GM21526 (cell line): ENCODE results near the gene ETV6.
"Not testable (repeated sequence)": the region's sequence is repeated elsewhere in the genome, so short reads cannot be mapped to it uniquely, and the experiment has no call there.

ENCODE experiments used
- ATAC-seq: cut with Tn5 transposase; IDR thresholded peaks from one replicate; pipeline ENCODE4 v1.9.1; 2021; ENCODE audit warnings: moderate library complexity; ENCODE audit not compliant: unreplicated experiment, low FRiP score

The ETV6 gene

GRCh38 chr12:11649413-11650285, at the start of gene ETV6:
Gene ETV6, plus strand, starts transcription at chr12:11649674. Its CDS starts 454 bp downstream, at chr12:11650128.
- peak; percentile 43 for ATAC-seq

DNA sequence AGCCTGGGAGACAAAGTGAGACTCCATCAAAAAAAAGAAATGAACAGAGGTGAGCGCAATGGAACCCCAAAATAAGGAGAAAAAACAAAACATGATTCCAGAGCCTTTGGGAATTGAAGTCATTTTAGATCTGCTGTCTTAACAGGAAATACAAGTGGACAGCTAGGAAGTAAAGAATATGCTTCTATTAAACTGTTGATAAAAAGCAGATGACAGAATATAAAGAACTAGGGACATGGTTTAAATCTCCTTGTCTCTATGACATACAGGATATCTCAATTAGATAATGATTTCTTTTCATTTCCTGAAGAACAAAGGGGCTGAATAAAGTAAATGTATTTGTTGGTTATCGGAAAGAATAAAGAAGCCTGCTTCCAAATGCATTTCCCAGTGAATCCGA, 49.3 kb upstream of the ETV6 start:
- ATAC-seq, result no peak

DNA sequence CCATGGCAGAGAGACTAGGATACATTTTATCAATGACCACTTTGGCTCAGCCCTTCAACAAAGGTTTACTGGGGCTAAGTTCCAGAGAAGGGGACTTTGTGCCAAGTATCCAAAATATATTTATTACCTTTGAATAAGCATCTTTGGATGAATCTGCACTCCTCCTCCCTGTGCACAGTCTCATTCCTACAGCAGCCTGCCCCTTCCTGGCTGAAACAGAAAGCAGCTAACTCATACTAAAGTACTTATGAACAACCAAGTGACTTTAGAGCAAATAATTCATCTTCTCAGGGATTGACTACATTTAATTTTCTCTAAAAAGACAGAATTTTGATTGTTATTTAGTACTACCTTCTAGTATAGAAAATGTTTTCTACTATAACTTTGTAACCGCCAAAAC, 47.8 kb upstream of the ETV6 start:
- no peak for ATAC-seq

- no peak for ATAC-seq
Measured at GRCh38 chr12:11607313-11608081, 42.0 kb upstream of the ETV6 start.

DNA sequence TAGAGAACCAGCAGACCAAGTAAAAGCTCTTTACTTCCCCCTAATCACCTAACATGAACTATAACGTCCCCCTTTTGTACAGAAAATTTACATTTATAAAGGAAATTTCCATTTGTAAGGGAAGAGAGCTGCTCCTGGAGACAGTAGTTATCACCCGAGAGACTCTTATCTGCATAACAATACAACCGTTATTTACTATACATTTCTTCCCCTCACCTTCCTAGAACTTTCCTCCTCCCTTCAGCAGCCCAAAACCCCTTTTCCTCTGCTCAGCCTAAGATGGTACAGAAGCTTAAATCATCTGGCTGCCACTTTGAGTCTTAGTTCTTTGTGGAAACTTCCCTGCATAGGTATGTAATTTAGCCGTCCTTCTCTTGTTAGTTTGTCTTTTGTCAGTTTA, 40.4 kb upstream of the ETV6 start:
- ATAC-seq, result no peak

GRCh38 chr12:11615481-11615880, 34.0 kb upstream of the ETV6 start:
- no peak for ATAC-seq

DNA sequence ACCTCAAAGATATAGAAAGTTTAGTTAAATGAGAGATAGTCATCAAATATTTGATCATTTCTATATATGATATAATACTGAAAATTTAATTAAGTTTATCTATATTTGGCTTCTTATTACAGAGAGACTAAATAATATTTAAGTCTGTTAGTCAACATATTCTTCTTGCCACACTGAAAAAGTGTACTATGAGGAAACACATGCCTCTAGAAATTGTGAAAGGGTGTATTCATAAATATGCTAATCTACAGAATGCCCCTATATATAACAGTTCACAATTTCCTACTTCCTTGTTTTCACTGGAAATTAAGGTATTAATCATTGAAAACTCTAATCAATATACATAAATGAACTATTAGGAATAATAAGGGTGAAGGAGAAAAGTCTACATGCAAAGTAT, 31.4 kb upstream of the ETV6 start:
- ATAC-seq, result no peak

DNA sequence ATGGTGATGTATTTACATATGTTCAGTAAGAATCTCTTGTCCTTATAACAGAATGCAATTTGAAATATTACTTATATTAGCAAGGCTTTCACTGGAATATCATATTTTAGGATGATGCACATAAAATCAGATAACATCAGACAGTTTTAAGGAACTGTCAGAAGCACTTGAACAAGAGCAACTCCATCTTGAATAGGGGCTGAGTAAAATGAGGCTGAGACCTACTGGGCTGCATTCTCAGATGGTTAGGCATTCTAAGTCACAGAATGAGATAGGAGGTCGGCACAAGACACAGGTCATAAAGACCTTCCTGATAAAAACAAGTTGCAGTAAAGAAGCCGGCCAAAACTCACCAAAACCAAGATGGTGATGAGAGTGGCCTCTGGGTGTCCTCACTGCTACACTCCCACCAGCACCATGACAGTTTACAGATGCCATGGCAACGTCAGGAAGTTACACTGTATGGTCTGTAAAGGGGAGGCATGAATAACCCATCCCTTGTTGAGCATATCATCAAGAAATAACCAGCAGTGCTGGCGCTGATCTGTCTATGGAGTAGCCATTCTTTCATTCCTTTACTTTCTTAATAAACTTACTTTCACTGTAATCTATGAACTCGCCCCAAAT, 27.6 kb upstream of the ETV6 start:
- ATAC-seq, result no peak

DNA sequence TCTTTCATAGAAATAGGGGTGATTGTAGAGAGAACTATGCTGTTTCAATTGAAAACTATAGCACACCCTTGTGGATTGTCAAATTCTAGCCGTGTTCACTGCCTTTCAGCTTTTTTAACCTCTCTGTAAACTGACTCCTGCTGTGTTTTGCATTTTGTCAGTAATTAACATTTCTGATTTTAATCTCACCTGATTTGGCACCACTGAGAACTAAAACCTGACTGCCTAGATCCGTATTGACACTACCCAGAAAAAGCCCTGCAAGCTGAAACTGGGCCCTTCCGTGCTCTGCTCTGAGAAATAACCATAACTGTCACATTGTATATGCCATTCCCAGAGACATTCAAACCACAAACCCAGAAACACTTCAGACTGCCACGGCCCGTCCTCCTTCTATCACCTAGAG, 26.6 kb upstream of the ETV6 start:
- ATAC-seq, result no peak

DNA sequence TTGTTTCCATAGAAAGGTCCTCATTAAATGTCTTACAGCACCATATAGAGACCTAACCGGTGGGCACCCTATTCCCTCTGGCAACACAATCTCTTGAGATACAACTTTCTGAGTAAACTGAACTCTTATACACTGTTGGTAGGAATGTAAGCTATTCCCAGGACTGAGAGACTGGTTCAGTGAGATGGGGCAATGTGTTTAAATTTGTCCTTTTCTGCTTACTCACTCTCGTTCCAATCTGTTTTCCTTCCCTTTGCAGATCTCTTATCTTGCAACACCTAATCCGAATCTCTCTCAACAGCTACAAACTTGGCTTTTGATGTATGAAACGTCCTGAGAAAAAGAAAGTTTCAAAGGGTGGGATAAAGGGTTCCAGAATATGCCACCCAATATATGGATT, 26.1 kb upstream of the ETV6 start:
- no peak for ATAC-seq

DNA sequence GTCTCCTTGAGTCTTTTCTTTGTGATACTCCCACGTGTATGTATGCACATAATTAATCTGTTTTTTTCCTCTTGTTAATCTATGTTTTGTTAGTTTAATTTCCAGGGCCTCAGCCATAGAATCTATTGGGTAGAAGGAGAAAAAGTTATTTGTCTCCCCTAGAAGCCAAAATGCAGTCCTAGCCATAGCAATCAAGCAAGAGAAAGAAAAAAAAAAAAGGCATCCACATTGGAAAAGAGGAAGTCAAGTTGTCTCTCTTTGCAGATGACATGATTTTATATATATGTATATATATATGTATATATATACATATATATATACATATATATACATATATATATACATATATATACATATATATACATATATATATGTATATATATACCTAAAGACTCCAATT, 25.4 kb upstream of the ETV6 start:
- ATAC-seq, result no peak

GRCh38 chr12:11627709-11628108, 21.8 kb upstream of the ETV6 start:
- ATAC-seq, result not testable (repeated sequence)

DNA sequence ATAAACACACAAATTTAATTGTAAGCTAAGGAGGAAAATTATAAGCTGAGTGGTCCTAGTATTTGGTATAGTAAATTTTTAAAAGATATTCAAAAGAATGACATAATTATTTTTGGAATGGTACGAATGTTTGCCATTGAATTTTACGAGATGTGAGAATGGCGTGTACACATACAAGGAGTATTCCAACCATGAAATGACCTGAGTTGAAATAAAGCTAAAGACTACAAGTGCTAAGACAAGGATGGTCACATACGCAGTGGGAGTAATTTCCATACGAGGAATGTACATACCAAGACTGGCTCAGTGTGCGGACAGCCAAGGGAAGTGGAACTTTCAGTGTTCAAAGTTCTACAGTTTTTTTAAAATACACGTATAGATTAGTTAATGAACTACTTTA, 21.1 kb upstream of the ETV6 start:
- ATAC-seq, result no peak

- ATAC-seq, result no peak
Measured at GRCh38 chr12:11630046-11630706, 19.3 kb upstream of the ETV6 start.

DNA sequence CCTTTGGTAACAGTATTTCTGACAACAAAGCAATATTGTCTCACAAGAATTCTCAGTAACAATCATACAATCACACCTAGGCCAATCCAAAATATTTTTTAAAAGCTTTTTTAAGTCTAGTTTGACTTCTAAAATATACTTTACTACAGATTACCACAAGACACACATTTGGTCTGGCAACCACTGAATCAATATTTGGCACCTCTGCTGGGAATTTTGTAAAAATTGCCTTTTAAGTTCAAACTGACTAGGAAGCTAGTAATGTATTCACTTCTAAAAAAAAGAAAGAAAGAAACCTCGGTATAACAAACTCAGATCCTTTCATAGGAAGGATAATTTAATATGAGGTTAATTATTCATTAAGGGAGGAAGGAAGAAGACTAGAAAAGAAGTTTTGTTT, 18.2 kb upstream of the ETV6 start:
- ATAC-seq, result no peak

DNA sequence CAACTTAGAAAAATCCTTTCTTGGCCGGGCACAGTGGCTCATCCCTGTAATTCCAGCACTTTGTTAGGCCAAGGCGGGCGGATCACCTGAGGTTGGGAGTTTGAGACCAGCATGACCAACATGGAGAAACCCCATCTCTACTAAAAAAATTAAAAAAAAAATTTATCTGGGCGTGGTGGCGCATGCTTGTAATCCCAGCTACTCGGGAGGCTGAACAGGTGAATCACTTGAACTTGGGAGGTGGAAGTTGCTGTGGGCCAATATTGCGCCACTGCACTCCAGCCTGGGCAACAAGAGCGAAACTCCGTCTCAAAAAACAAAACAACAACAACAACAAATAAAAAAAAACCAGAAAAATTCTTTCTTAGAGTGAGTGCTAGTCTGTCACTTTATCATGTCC, 17.6 kb upstream of the ETV6 start:
- ATAC-seq, result not testable (repeated sequence)

DNA sequence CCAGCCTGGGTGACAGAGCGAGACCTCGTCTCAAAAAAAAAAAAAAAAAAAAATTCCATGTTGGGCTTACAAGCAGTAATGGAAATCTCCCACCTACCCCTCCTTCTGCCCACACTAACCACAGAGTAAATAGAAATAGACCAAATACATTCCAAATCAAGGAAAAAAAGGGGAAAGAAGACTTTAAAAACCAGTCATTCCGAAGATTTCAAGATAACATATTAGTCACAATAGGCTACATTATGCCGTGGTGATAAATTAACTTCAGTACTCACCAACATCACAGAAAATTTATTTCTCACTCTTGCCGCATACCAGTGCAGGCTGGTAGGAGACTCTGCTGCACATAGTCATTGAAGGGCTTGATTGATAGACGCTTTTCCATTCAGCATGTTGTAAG, 15.5 kb upstream of the ETV6 start:
- ATAC-seq, result no peak

DNA sequence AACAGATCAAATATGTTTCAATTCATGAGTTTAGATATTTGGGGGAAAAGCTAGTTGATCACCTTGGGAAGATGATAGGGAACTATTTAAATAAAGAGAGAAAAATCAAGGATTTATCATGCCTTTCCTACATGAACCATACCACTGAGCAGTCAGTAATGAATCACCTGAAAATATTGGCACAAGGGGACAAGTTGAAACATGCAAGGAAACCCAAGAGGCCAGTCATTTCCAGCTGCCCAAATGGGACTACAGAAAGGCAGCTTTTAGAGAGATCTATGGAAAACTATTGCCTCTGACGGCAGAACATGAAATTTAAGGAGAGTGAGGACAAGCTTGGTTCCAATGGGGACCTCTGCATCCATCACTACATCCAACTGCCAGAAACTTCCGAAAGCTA, 14.1 kb upstream of the ETV6 start:
- no peak for ATAC-seq

DNA sequence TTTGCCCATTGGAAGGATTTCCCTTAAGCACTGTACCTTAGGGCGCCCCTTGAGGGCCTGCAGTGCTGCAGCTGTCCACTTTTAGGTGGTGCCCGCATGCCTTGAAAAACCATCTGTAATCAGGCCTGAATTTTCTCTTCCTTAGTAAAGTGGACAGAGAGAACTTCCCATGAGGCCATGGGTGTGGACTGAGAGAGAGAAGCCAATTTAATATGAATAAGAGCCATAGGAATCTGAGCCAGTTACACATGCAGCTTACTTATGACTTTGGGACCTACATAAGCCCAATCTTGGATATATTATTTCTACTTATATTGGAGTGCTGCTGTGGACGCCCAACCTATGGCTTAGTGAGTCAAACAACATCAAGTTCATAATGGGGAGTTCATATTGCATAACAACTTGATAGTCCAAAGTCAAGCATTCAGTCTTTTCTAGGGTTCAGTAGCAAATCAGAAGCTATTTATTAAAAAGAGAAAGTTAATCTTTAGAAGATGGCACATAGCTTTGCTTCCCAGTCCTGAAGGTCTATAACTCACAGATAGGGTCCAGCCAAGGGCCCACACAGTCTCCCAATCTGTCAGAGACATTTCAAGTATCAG, 11.1 kb upstream of the ETV6 start:
- no peak for ATAC-seq

DNA sequence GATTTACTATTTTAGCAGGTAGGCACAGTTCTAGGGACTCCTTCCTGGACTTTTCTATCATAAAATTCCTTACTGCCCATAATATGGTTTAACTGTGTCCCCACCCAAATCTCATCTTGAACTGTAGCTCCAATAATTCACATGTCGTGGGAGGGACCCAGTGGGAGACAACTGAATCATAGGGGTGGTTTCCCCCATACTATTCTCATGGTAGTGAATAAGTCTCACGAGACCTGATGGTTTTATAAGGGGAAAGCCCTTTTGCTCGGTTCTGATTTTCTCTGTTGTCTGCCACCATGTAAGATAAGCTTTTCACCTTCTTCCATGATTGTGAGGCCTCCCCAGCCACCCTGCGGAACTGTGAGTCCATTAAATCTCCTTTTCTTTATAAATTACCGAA, 10.0 kb upstream of the ETV6 start:
- no peak for ATAC-seq
